ENCODE measurements around the gene AGAP3. TPM values are rescaled to one million over a fixed set of nuclear protein-coding genes. Genes with fewer than 3 reads are reported as not detected.
A peak's percentile ranks its signal among the peaks of the same experiment; 100 is the strongest.
"Not testable (repeated sequence)": the region's sequence is repeated elsewhere in the genome, so short reads cannot be mapped to it uniquely, and the experiment has no call there.

AGAP3 gene
- total RNA-seq, 1 experiment from 2014 or later, result 70.2 TPM

DNA sequence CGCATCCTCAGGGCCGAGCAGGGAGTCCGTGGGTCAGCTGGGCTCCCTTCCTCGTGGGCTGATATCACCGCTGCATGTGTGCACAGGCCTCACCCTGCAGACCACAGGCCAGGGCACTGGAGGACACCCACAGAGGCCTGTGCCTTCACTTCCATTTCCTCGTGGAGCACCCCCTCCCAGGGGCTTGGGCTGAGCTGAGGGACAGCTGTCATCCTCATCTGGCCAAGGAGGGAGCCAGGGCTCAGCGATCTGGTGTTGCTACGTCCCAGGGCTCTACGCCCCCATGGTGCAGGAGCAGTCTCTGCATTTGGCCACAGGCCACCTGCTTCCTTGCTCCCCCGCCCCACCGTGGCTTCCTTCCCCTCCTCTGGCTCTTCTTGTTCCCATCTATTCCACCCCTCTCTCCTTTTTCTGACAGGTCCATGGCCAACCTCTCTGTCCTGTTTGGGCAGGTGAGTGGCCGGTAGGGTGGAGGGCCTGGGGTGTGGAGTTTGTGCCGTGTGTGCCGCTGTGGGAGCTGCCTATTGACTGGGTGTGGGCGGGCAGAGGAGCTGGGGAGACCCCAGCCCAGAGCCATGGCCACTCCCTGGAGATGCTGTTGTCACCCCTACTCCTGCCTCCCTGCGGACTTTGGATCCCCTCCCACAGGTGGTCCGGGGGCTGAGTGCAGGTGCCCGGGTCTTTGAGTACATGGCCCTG is 46.3 kb upstream of the AGAP3 start:
- H3K27ac Mint-ChIP-seq (ENCODE audit: unreplicated experiment), result peak overlapping the region; percentile 33
- peaks cover 5% of the 10 kb centered on the region for H3K4me1 Mint-ChIP-seq (ENCODE audit: low read depth, unreplicated experiment)
- BruUV-seq (replicated peaks), result no TSS peak
- H3K27me3 Mint-ChIP-seq (ENCODE audit: insufficient read depth, unreplicated experiment), result no peaks in the 10 kb centered on the region
- Histone ChIP-seq H3K4me1 (peaks cover 12% of the 10 kb centered on the region), H3K27me3 (replicated peaks; ENCODE audit: control insufficient read depth, insufficient read depth, low read length) (no peaks in the 10 kb centered on the region; the same call in 1 of the 2 replicates), H3K36me3 (ENCODE audit: control insufficient read depth, insufficient read depth, low read length) (no peaks in the 10 kb centered on the region), H3K9me3 (no peaks in the 10 kb centered on the region), H3K4me3 (ENCODE audit: low read depth, low read length) (no peak overlapping the region)
- DNase-seq, result no peak
- H3K36me3 Mint-ChIP-seq (ENCODE audit: insufficient read depth, unreplicated experiment), result peaks cover 6% of the 10 kb centered on the region
- no peaks in the 10 kb centered on the region for H3K9me3 Mint-ChIP-seq (ENCODE audit: unreplicated experiment)
- intact Hi-C loops (cut with micrococcal nuclease; ENCODE audit: unreplicated experiment), result no loop called here
- POLR2A ChIA-PET, result no interaction called here
- CTCF ChIA-PET, result no interaction called here
- H3K4me3 Mint-ChIP-seq (ENCODE audit: unreplicated experiment), result no peak overlapping the region
- TF ChIP-seq, protein P1, sequence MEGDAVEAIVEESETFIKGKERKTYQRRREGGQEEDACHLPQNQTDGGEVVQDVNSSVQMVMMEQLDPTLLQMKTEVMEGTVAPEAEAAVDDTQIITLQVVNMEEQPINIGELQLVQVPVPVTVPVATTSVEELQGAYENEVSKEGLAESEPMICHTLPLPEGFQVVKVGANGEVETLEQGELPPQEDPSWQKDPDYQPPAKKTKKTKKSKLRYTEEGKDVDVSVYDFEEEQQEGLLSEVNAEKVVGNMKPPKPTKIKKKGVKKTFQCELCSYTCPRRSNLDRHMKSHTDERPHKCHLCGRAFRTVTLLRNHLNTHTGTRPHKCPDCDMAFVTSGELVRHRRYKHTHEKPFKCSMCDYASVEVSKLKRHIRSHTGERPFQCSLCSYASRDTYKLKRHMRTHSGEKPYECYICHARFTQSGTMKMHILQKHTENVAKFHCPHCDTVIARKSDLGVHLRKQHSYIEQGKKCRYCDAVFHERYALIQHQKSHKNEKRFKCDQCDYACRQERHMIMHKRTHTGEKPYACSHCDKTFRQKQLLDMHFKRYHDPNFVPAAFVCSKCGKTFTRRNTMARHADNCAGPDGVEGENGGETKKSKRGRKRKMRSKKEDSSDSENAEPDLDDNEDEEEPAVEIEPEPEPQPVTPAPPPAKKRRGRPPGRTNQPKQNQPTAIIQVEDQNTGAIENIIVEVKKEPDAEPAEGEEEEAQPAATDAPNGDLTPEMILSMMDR (IDR thresholded peaks at IDR 0.05; ENCODE audit: insufficient read depth in 1 of 2, low read depth in 1 of 2, low read length in 1 of 2, severe bottlenecking in 1 of 2, unreplicated experiment in 1 of 2), result no peak

DNA sequence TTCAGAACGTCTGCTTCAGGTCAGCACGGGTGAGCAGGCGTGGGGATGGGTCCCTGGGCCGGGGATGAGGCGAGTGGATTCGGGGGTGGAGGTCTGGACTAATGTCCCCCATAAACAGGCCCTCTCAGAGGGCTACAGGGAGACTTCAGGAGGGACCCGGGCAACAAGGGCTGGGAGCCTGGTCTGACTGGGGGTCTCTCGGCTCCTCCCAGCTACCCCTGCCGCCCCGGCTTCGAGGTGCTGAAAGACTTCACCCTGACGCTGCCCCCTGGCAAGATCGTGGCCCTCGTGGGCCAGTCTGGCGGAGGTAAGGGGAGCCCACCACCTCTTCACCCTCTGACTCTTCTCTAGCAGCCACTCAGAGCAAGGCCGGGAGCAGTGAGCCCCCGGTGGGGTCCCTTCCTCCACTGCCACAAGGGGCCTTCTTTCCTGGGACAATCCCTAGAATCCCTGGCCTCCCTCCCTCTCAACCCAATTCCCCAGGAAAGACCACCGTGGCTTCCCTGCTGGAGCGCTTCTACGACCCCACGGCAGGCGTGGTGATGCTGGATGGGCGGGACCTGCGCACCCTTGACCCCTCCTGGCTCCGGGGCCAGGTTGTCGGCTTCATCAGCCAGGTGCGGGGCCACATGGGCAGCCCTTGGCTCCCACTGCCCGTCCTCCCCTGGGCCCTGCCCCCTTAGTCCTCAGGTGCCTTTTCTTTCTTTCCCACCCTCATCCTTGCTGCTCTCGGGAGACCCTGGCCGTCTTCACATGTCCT is 45.5 kb upstream of the AGAP3 start:
- TF ChIP-seq, protein P1 (IDR thresholded peaks at IDR 0.05; ENCODE audit: insufficient read depth in 1 of 2, low read depth in 1 of 2, low read length in 1 of 2, severe bottlenecking in 1 of 2, unreplicated experiment in 1 of 2), result no peak
- H3K36me3 ChIP-seq (ENCODE audit: control insufficient read depth, insufficient read depth, low read length), result no peaks in the 10 kb centered on the region
- H3K4me3 ChIP-seq (ENCODE audit: low read depth, low read length), result no peak overlapping the region
- peaks cover 12% of the 10 kb centered on the region for H3K4me1 ChIP-seq
- Mint-ChIP-seq H3K27ac (ENCODE audit: unreplicated experiment) (no peak overlapping the region), H3K27me3 (ENCODE audit: insufficient read depth, unreplicated experiment) (no peaks in the 10 kb centered on the region), H3K4me3 (ENCODE audit: unreplicated experiment) (no peak overlapping the region), H3K36me3 (ENCODE audit: insufficient read depth, unreplicated experiment) (peaks cover 6% of the 10 kb centered on the region), H3K9me3 (ENCODE audit: unreplicated experiment) (no peaks in the 10 kb centered on the region), H3K4me1 (ENCODE audit: low read depth, unreplicated experiment) (peaks cover 5% of the 10 kb centered on the region)
- intact Hi-C loops (cut with micrococcal nuclease; ENCODE audit: unreplicated experiment), result no loop called here
- H3K9me3 ChIP-seq, result no peaks in the 10 kb centered on the region
- ChIA-PET CTCF (no interaction called here), POLR2A (no interaction called here)
- no peak for DNase-seq
- H3K27me3 ChIP-seq (replicated peaks; ENCODE audit: control insufficient read depth, insufficient read depth, low read length), result no peaks in the 10 kb centered on the region; the same call in 1 of the 2 replicates
- no TSS peak for BruUV-seq (replicated peaks)

DNA sequence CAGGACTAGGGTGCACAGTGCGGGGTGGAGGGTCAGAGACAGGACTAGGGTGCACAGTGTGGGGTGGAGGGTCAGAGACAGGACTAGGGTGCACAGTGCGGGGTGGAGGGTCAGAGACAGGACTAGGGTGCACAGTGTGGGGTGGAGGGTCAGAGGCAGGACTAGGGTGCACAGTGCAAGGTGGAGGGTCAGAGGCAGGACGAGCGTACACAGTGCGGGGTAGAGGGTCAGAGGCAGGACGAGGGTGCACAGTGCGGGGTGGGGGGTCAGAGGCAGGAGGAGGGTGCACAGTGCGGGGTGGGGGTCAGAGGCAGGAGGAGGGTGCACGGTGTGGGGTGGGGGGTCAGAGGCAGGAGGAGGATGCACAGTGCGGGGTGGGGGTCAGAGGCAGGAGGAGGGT is 42.8 kb upstream of the AGAP3 start:
- H3K4me3 ChIP-seq (ENCODE audit: low read depth, low read length); H3K36me3 ChIP-seq (ENCODE audit: control insufficient read depth, insufficient read depth, low read length); H3K27ac Mint-ChIP-seq (ENCODE audit: unreplicated experiment); POLR2A ChIA-PET; H3K27me3 ChIP-seq (replicated peaks; ENCODE audit: control insufficient read depth, insufficient read depth, low read length); CTCF ChIA-PET; DNase-seq; H3K27me3 Mint-ChIP-seq (ENCODE audit: insufficient read depth, unreplicated experiment); H3K4me1 Mint-ChIP-seq (ENCODE audit: low read depth, unreplicated experiment); H3K9me3 Mint-ChIP-seq (ENCODE audit: unreplicated experiment); H3K9me3 ChIP-seq; intact Hi-C loops (cut with micrococcal nuclease; ENCODE audit: unreplicated experiment); BruUV-seq (replicated peaks); H3K36me3 Mint-ChIP-seq (ENCODE audit: insufficient read depth, unreplicated experiment); H3K4me3 Mint-ChIP-seq (ENCODE audit: unreplicated experiment): not testable (repeated sequence)
- H3K4me1 ChIP-seq, result peaks cover 12% of the 10 kb centered on the region

Data from Caco-2 (cell line).